Right kidney (tissue), 1 donor: Measurements from ENCODE around the gene DUOXA1.
"Not testable (repeated sequence)": the region's sequence is repeated elsewhere in the genome, so short reads cannot be mapped to it uniquely, and the experiment has no call there.

Experiments
- DNase-seq: peaks from one replicate; pipeline ENCODE4 v3.0.0-alpha.2; 2016

The DUOXA1 gene

GRCh38 chr15:45089712-45090373 lies 39.8 kb downstream of the DUOXA1 start:
- DNase-seq: no peak

- no peak for DNase-seq
Measured at GRCh38 chr15:45088801-45089711, 40.6 kb downstream of the DUOXA1 start.

GRCh38 chr15:45087513-45087912 lies 42.2 kb downstream of the DUOXA1 start:
- no peak for DNase-seq

- no peak for DNase-seq
Measured at GRCh38 chr15:45084163-45084562, 45.5 kb downstream of the DUOXA1 start.

- no peak for DNase-seq
Measured at GRCh38 chr15:45083223-45083622, 46.5 kb downstream of the DUOXA1 start.

- DNase-seq: not testable (repeated sequence)
Measured at GRCh38 chr15:45082412-45082811, 47.3 kb downstream of the DUOXA1 start.

- not testable (repeated sequence) for DNase-seq
Measured at GRCh38 chr15:45080593-45080992, 49.1 kb downstream of the DUOXA1 start.

- not testable (repeated sequence) for DNase-seq
Measured at GRCh38 chr15:45079628-45080246, 49.9 kb downstream of the DUOXA1 start.

- not testable (repeated sequence) for DNase-seq
Measured at GRCh38 chr15:45079201-45079600, 50.5 kb downstream of the DUOXA1 start.

GRCh38 chr15:45077391-45077790 lies 52.3 kb downstream of the DUOXA1 start:
- DNase-seq: not testable (repeated sequence)

- DNase-seq: not testable (repeated sequence)
Measured at GRCh38 chr15:45075440-45076320, 54.0 kb downstream of the DUOXA1 start.

GRCh38 chr15:45073602-45074001 lies 56.1 kb downstream of the DUOXA1 start:
- not testable (repeated sequence) for DNase-seq

GRCh38 chr15:45069942-45070360 lies 59.7 kb downstream of the DUOXA1 start:
- DNase-seq: not testable (repeated sequence)
